HG03521 (cell line): Measurements from ENCODE around the gene JPH2.
"Not testable (repeated sequence)": the region's sequence is repeated elsewhere in the genome, so short reads cannot be mapped to it uniquely, and the experiment has no call there.

ENCODE experiments used
- ATAC-seq: cut with Tn5 transposase; IDR thresholded peaks from one replicate; pipeline ENCODE4 v1.9.1; 2021; ENCODE audit warnings: mild to moderate bottlenecking, moderate library complexity; ENCODE audit not compliant: unreplicated experiment

The JPH2 gene

GRCh38 chr20:44159711-44160110 is 27.3 kb downstream of the JPH2 start:
- no peak for ATAC-seq

GRCh38 chr20:44159125-44159524 is 27.9 kb downstream of the JPH2 start:
- no peak for ATAC-seq

GRCh38 chr20:44157061-44157460 is 29.9 kb downstream of the JPH2 start:
- no peak for ATAC-seq

GRCh38 chr20:44154521-44155001 is 32.4 kb downstream of the JPH2 start:
- ATAC-seq: no peak

- no peak for ATAC-seq
These were observed 33.3 kb downstream of the JPH2 start for GRCh38 chr20:44153636-44154043.

- no peak for ATAC-seq
These were observed 35.2 kb downstream of the JPH2 start for GRCh38 chr20:44151621-44152416.

GRCh38 chr20:44146272-44146671 is 40.7 kb downstream of the JPH2 start:
- no peak for ATAC-seq

GRCh38 chr20:44145131-44145775 is 41.7 kb downstream of the JPH2 start:
- no peak for ATAC-seq

GRCh38 chr20:44143936-44144335 is 43.1 kb downstream of the JPH2 start:
- ATAC-seq: no peak

GRCh38 chr20:44142413-44142812 is 44.6 kb downstream of the JPH2 start:
- ATAC-seq: no peak

- no peak for ATAC-seq
These were observed 45.1 kb downstream of the JPH2 start for GRCh38 chr20:44141873-44142272.

- ATAC-seq: no peak
These were observed 48.1 kb downstream of the JPH2 start for GRCh38 chr20:44138867-44139266.

- no peak for ATAC-seq
These were observed 49.7 kb downstream of the JPH2 start for GRCh38 chr20:44137266-44137801.

- no peak for ATAC-seq
These were observed 50.3 kb downstream of the JPH2 start for GRCh38 chr20:44136579-44137265.

GRCh38 chr20:44135417-44136204 is 51.4 kb downstream of the JPH2 start:
- no peak for ATAC-seq

GRCh38 chr20:44135012-44135412 is 52.0 kb downstream of the JPH2 start:
- no peak for ATAC-seq

- ATAC-seq: no peak
These were observed 53.6 kb downstream of the JPH2 start for GRCh38 chr20:44133424-44133823.

GRCh38 chr20:44131704-44132103 is 55.3 kb downstream of the JPH2 start:
- no peak for ATAC-seq

GRCh38 chr20:44129911-44130718 is 56.9 kb downstream of the JPH2 start:
- no peak for ATAC-seq

GRCh38 chr20:44129300-44129699 is 57.7 kb downstream of the JPH2 start:
- not testable (repeated sequence) for ATAC-seq
